NT2/D1 (cell line): ENCODE results near the gene TNPO3.

Source experiments
- DNase-seq: peaks from one replicate; pipeline ENCODE4 v3.0.0-alpha.2; 2011; ENCODE audit warnings: low read depth, low spot score
- H3K27me3 ChIP-seq: 2 replicates; pipeline ENCODE4 v1.6.0; 2011; ENCODE audit warnings: mild to moderate bottlenecking; ENCODE audit not compliant: insufficient read length, insufficient read depth
- H3K36me3 ChIP-seq: 2 replicates; pipeline ENCODE4 v1.6.1; 2011; ENCODE audit warnings: mild to moderate bottlenecking, low read length, mixed read lengths; ENCODE audit not compliant: insufficient read depth, insufficient read length
- H3K4me1 ChIP-seq: 2 replicates; pipeline ENCODE4 v1.5.1; 2011; ENCODE audit not compliant: insufficient read depth, insufficient read length
- H3K4me3 ChIP-seq: 2 replicates; pipeline ENCODE4 v1.5.1; 2011; ENCODE audit warnings: low read depth; ENCODE audit not compliant: insufficient read length
- H3K9ac ChIP-seq: 2 replicates; pipeline ENCODE4 v1.6.0; 2011; ENCODE audit warnings: low read depth; ENCODE audit not compliant: insufficient read length
- H3K9me3 ChIP-seq: 2 replicates; pipeline ENCODE4 v1.5.1; 2011; ENCODE audit warnings: mild to moderate bottlenecking, low read length; ENCODE audit not compliant: insufficient read depth
- SUZ12 ChIP-seq: IDR thresholded peaks from 2 replicates; pipeline ENCODE4 v1.6.1; 2011; ENCODE audit not compliant: insufficient read length, insufficient read depth; ENCODE audit errors: extremely low read depth
- YY1 ChIP-seq: IDR thresholded peaks from 2 replicates; pipeline ENCODE4 v1.6.1; 2011; ENCODE audit not compliant: insufficient read length, insufficient read depth
- ZNF274 ChIP-seq: IDR thresholded peaks from 2 replicates; pipeline ENCODE4 v1.6.1; 2011; ENCODE audit warnings: mild to moderate bottlenecking, low read depth, low read length

The TNPO3 gene

GRCh38 chr7:128919241-128919640 lies 135.7 kb downstream of the TNPO3 start:
- TF ChIP-seq ZNF274, result no peak
- no peak for TF ChIP-seq YY1
- no peak for TF ChIP-seq SUZ12
- Histone ChIP-seq H3K9me3 (no peaks in the 10 kb centered on the region), H3K9ac (no peak overlapping the region), H3K4me3 (no peak overlapping the region), H3K36me3 (no peaks in the 10 kb centered on the region), H3K4me1 (no peaks in the 10 kb centered on the region), H3K27me3 (no peaks in the 10 kb centered on the region)
- DNase-seq, result no peak

GRCh38 chr7:128918016-128918665 lies 136.8 kb downstream of the TNPO3 start:
- TF ChIP-seq YY1 (no peak), ZNF274 (no peak), SUZ12 (no peak)
- H3K4me3 ChIP-seq, result no peak overlapping the region
- H3K27me3 ChIP-seq, result no peaks in the 10 kb centered on the region
- peaks cover 4% of the 10 kb centered on the region for H3K4me1 ChIP-seq
- H3K9ac ChIP-seq, result no peak overlapping the region
- H3K36me3 ChIP-seq, result no peaks in the 10 kb centered on the region
- H3K9me3 ChIP-seq, result no peaks in the 10 kb centered on the region
- no peak for DNase-seq

GRCh38 chr7:128917122-128917521 lies 137.8 kb downstream of the TNPO3 start:
- DNase-seq, result no peak
- no peaks in the 10 kb centered on the region for H3K36me3 ChIP-seq
- H3K9ac ChIP-seq, result no peak overlapping the region
- no peak for TF ChIP-seq ZNF274
- TF ChIP-seq YY1, result no peak
- TF ChIP-seq SUZ12, result no peak
- no peaks in the 10 kb centered on the region for H3K27me3 ChIP-seq
- H3K9me3 ChIP-seq, result no peaks in the 10 kb centered on the region
- H3K4me1 ChIP-seq, result peaks cover 4% of the 10 kb centered on the region
- no peak overlapping the region for H3K4me3 ChIP-seq

- Histone ChIP-seq H3K27me3 (no peaks in the 10 kb centered on the region), H3K4me1 (peaks cover 7% of the 10 kb centered on the region), H3K9me3 (no peaks in the 10 kb centered on the region), H3K4me3 (no peak overlapping the region), H3K36me3 (no peaks in the 10 kb centered on the region), H3K9ac (no peak overlapping the region)
- no peak for DNase-seq
- TF ChIP-seq YY1, result no peak
- TF ChIP-seq ZNF274, result no peak
- no peak for TF ChIP-seq SUZ12
These were observed 138.3 kb downstream of the TNPO3 start for GRCh38 chr7:128916643-128916915.

GRCh38 chr7:128915841-128916642 lies 138.9 kb downstream of the TNPO3 start:
- Histone ChIP-seq H3K4me1 (peaks cover 8% of the 10 kb centered on the region), H3K36me3 (no peaks in the 10 kb centered on the region), H3K9me3 (no peaks in the 10 kb centered on the region), H3K27me3 (no peaks in the 10 kb centered on the region), H3K9ac (no peak overlapping the region), H3K4me3 (no peak overlapping the region)
- no peak for DNase-seq
- TF ChIP-seq SUZ12, result no peak
- TF ChIP-seq YY1, result no peak
- no peak for TF ChIP-seq ZNF274

- no peaks in the 10 kb centered on the region for H3K27me3 ChIP-seq
- H3K4me3 ChIP-seq, result no peak overlapping the region
- DNase-seq, result no peak
These were observed 139.6 kb downstream of the TNPO3 start for GRCh38 chr7:128915271-128915819.

GRCh38 chr7:128914566-128915151 lies 140.3 kb downstream of the TNPO3 start:
- DNase-seq, result no peak
- no peaks in the 10 kb centered on the region for H3K36me3 ChIP-seq
- no peaks in the 10 kb centered on the region for H3K9me3 ChIP-seq
- peaks cover 8% of the 10 kb centered on the region for H3K4me1 ChIP-seq
- no peak overlapping the region for H3K9ac ChIP-seq
- H3K4me3 ChIP-seq, result no peak overlapping the region
- TF ChIP-seq YY1 (no peak), ZNF274 (no peak), SUZ12 (no peak)
- H3K27me3 ChIP-seq, result no peaks in the 10 kb centered on the region

More at GRCh38 chr7:128915271-128915819, 139.6 kb downstream of the TNPO3 start:
- H3K9ac ChIP-seq, result no peak overlapping the region
- H3K9me3 ChIP-seq, result no peaks in the 10 kb centered on the region
- no peak for TF ChIP-seq YY1
- TF ChIP-seq SUZ12, result no peak
- no peak for TF ChIP-seq ZNF274
- H3K36me3 ChIP-seq, result no peaks in the 10 kb centered on the region
- peaks cover 8% of the 10 kb centered on the region for H3K4me1 ChIP-seq
